Activated CD8-positive, alpha-beta memory T cell treated with anti-CD3 and anti-CD28 coated beads for 48 hours (primary cell): ENCODE data around the gene PGGHG.
"Not testable (repeated sequence)": the region's sequence is repeated elsewhere in the genome, so short reads cannot be mapped to it uniquely, and the experiment has no call there.

Experiments
- DNase-seq, 3 experiments: peaks; one replicate each; pipeline ENCODE4 v3.0.0-alpha.2; 2020; ENCODE audit warnings: low read depth in 2 of 3, low spot score in 2 of 3

PGGHG gene

DNA sequence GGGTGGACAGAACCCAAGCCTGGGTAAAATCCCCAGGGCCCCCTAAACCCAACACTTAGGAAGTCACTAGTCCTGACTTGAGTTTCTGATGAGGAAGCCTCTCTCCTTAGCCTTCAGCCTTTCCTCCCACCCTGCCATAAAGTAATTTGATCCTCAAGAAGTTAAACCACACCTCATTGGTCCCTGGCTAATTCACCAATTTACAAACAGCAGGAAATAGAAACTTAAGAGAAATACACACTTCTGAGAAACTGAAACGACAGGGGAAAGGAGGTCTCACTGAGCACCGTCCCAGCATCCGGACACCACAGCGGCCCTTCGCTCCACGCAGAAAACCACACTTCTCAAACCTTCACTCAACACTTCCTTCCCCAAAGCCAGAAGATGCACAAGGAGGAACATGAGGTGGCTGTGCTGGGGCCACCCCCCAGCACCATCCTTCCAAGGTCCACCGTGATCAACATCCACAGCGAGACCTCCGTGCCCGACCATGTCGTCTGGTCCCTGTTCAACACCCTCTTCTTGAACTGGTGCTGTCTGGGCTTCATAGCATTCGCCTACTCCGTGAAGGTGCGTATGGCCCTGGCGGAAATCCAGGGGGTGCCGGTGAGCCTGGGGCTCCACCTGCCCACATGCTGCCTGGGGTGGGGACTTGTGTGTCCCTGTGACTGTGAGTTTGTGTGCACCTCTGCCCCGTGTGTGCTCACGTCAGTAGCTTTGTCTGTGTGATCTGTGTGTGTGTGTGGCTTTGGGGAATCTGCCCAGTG is 25.0 kb downstream of the PGGHG start, which contains the start of gene IFITM1:
Gene IFITM1, plus strand, starts transcription at position 254 of the 767 bp plus-strand sequence. Its CDS starts 131 bp downstream, at position 385.
- DNase-seq: no peak

DNA sequence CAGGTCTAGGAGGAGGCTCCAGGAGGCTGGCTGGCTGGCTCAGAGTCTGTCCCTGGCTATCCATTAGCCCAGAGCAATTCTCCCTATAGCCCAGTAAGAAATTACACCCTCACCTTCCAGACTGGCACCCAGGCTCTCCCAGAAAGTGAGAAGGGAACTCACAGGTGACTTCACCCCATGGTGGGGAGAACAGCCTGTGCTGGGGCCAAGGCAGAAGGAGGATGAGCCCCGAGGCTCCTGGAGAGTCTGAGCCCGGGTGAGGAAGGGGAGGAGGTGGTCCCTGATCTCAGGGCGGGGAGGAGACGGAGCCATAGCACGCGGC is 25.6 kb downstream of the PGGHG start:
- DNase-seq: not testable (repeated sequence)

DNA sequence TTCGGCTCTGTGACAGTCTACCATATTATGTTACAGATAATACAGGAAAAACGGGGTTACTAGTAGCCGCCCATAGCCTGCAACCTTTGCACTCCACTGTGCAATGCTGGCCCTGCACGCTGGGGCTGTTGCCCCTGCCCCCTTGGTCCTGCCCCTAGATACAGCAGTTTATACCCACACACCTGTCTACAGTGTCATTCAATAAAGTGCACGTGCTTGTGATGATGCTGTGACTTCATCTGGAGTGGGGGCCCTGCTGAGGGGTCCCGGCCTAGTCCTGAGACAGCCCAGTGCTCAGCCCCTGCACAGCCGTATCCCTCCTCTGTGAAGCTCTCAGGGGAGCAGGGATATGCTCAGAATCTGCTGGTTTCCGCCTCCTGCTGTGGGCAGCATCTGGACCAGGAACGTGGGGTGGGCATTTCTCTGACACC is 26.1 kb downstream of the PGGHG start:
- no peak for DNase-seq

DNA sequence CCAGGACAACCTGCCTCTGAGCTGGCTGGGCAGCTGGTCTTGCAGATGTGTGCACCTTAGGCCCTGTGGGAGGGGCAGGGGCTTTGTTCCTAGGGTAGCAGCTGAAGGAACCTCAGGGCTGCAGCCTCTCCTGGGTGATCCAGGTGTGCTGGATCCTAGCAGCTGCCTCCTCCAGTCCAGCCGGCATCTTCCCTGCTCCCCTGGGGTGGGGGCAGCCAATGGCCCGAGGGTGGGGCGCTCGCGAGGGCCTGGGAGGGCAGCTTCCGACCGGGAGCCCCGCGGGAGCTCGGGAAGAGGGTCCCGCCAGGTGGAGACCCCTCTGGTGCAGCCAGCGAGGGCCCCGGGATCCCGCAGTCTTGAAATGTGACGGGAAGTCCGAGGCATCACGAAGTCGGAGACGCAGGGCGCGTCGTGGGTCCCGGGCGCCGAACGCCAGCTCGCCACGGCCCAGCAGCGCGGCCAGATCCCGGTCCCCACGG is 26.6 kb downstream of the PGGHG start:
- DNase-seq: no peak

DNA sequence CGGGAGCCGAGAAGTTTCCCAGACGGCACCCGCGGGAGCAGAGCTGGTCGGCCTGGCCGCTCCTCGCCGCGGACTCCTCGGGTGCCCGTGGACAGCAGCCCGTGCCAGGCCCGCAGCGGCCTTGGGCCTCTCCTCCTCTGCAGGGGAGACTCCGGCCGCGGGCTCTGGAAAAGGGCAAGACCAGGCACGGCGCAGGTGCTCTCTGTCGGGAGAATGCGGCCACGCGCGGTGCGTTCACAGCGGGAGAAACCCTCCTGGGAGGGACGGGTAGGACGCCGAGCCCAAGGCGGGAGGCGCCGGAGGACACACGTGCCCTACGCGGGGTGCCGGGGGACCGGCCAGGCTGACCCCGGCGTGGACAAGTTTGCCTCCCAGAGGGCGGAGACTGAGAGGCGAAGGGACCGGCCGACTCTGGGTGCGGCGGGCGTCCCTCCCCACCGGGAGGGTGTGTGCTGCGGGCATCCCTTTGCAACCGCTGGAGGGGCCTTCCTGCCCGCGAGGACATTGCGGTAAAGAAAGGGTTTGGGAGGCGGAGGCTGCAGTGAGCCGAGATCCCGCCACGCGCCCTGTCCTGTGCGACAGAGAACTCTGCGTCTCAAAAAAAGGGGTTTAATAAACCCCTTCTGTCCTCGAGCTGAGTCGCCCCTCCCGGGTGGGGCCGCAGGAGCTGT is 27.2 kb downstream of the PGGHG start:
- no peak for DNase-seq

DNA sequence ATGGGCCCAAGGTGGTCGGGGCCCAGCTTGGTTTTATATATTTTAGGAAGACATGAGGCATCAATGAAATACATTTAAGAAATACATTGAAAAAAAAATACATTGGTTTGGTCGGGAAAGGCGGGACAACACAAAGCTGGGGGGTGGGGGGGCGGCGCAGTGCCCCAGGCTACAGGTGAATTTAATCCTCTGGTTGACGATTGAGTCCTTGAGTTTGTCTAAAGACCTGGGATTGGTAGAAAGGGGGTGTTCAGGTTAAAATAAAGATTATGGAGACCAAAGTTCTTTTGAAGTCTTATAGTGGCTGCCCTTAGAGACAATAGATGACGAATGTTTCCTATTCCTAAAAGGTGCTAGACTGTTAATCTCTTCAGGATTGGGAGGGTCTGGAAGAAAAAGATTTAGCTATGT is 28.0 kb downstream of the PGGHG start:
- no peak for DNase-seq

DNA sequence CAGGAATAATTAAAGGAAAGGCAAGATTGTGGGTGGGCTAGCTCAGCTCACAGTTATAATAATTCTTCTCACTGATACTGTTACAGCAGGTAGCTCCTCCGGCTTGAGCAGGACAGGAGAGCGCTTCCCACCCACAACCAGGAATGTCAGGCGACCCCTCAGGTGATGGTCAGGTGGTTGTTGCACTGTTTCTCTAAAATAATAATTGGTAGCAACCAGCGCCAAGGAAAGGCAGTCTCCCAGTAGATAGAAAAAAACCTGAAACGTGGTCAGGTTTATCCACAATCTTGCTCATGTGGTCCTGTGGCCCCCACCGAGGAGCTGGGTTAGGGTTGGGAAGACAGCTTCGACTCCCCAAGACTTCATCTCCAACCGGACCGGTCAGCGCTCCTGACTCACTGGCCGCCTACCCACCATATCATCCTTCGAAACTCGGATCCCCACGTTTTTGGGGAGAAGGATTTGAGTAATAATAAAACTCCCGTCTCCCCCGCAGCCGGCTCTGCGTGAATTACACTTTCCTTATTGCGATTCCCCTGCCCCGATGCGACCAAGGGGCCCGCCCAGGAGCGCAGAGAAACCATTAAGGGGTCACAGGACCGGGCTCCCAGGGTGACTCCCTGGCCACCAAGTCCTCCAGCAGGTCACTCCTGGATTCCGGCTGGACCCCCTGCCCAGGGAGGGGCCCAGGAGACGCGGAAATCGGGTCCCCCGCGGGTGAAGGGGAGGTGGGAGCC is 28.9 kb downstream of the PGGHG start:
- not testable (repeated sequence) for DNase-seq

DNA sequence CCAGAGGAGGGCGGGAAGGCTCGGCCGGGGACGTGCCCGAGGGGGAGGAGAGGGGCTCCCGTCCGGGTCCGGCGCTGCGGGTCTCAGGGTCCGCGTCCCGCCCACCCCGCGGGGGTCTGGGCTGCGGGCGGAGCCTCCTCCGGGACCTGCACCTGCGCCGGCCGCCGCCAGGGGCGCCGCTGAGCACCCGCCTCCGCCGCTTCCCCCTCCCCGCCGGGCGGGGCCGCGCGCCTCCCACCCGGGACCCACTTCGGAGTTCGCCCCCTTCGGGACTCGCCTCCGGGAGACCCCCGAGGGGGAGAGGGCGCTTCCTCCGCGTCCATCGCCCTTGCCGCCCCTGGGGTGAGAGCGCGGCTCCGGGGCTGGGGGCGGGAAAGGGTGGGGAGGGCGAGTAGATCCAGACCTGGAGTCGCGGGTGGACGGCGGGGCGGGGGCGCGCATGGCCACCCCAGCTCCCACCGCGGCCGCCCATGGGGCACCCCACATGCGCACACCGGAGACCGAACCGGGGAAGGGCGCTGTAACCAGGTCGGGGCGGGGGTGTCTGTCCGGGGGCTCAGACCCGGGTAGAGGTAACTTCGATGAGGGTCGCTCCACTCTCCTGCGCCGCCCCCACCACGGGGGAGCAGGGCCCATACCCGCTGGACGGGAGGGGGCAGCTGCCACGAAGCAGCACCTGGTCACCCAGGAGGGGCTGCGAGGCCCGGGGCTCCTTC is 29.6 kb downstream of the PGGHG start:
- DNase-seq: not testable (repeated sequence)

DNA sequence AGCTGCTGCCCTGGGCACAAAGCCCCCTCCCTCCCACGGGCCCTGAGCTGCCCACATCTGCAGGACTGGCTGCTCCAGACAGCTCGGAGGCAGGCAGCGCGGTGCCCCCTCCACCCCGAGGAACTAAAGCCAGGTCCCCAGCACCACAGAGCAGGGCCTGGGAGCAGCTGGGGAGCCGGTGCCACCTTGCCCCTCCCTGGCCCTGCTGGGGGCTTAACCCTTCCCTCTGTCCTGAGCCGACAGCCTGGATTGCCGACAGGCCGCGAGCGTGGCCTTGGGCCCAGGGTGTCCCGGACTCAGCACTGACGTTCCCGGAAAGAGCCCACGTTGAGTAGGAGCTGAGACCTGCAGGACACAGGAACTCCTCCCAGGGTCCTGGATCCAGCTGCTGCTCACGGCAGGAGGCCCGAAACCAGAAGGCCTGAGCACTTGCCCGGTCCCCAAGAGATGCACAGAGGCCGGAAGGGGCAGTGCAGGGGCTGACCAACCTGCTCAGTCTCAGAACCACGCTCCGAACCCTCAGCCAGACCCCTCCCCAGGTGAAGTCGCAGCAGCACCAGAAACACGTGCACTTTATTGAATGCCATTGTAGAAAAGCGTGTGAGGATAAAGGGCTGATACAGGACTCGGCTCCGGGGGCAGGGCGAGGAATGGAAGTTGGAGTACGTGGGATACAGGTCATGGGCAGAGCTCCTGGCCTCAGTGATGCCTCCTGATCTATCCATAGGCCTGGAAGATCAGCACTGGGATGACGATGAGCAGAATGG is 30.4 kb downstream of the PGGHG start:
- not testable (repeated sequence) for DNase-seq

DNA sequence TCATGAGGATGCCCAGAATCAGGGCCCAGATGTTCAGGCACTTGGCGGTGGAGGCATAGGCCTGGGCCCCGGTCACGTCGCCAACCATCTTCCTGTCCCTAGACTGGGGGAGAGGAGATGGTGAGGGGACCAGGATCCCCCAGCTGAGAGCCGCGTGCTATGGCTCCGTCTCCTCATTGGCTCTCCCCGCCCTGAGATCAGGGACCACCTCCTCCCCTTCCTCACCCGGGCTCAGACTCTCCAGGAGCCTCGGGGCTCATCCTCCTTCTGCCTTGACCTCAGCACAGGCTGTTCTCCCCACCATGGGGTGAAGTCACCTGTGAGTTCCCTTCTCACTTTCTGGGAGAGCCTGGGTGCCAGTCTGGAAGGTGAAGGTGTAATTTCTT is 31.0 kb downstream of the PGGHG start:
- DNase-seq: not testable (repeated sequence)

DNA sequence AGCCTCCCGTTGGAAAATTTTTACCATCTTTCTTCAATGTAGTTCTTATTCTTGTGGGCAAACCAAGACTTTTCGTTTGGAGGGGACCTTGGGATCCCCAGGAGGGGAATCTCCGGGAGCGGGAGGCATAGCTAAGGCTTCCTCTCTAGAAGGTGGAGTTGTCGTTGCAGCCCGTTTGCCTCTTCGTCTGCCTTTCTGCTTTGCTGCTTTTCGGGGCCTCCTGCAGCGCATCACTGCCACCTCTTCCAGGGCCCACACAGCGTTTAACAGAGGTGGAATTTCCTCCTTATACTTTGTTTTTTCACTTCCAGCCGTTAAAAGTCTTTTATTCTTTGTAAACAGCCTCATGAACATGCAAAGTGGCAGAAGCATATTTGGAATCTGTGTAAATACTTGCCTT is 35.2 kb downstream of the PGGHG start:
- no peak for DNase-seq

DNA sequence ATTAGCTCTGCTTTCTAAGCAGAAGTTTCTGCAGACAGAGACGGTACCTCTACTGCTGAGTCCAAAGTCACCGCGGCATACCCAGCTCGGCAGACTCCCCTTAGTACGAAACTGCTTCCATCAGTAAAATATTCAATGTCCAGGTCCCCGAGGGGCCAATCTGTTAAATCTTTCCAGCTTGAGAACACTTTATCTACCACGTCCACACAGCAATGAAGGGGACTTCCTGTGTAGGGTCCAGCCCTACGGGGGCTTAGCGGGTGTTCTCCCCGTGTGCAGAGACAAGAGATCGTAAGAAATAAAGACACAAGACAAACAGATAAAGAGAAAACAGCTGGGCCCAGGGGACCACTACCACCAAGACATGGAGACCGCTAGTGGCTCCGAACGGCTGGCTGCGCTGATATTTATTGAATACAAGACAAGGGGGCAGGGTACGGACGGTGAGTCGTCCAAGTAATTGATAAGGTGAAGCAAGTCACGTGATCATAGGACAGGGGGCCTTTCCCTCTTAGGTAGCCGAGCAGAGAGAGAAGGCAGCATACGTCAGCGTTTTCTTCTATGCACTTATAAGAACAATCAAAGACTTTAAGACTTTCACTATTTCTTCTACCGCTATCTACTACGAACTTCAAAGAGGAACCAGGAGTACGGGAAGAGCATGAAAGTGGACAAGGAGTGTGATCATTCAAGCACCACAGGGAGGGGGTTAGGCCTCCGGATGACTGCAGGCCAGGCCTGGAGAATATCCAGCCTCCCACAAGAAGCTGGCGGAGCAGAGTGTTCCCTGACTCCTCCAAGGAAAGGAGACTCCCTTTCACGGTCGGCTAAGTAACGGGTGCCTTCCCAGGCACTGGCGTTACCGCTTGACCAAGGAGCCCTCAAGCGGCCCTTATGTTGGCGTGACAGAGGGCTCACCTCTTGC is 35.9 kb downstream of the PGGHG start:
- not testable (repeated sequence) for DNase-seq

DNA sequence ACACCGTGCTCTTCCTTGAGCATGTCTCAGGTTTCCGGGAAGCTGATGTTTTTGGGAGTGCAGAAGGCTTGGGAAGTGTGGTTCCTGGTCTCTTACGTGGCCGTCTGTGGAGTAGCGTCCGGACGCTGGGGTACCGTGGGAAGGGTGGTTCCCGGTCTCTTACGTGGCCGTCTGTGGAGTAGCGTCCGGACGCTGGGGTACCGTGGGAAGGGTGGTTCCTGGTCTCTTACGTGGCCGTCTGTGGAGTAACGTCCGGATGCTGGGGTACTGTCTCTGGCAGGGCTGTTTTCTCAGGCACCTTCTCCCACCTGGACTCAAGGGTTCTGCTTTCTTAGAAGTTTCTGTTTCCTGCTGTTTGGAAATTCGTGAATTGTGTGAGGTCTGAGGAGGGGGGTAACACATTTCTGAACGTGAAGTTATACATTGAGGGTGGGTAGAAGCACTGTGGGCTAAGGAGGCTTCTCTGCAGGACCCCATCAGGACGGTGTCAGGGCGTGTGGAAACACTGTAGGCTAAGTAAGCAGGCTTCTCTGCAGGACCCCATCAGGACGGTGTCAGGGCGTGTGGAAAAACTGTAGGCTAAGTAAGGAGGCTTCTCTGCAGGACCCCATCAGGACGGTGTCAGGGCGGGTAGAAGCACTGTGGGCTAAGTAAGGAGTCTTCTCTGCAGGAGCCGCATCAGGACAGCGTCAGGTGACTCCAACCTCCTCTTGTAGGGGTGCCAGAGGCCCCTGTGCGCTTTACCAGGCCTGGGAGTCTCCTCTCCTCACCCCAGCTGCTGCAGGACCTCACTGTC is 37.1 kb downstream of the PGGHG start:
- no peak for DNase-seq

DNA sequence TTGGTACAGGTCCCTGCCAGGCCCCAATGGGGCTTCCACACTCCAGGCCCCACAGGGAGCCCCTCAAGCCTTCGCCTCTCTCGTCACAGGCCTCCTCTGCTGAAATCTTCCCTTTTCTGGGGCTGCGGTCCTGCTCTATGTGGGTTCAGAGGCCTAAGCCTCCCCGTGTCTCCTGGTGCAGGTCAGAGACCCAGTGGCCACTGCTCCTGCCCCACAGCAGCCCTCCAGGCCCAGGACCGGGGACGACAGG is 37.6 kb downstream of the PGGHG start:
- no peak for DNase-seq

DNA sequence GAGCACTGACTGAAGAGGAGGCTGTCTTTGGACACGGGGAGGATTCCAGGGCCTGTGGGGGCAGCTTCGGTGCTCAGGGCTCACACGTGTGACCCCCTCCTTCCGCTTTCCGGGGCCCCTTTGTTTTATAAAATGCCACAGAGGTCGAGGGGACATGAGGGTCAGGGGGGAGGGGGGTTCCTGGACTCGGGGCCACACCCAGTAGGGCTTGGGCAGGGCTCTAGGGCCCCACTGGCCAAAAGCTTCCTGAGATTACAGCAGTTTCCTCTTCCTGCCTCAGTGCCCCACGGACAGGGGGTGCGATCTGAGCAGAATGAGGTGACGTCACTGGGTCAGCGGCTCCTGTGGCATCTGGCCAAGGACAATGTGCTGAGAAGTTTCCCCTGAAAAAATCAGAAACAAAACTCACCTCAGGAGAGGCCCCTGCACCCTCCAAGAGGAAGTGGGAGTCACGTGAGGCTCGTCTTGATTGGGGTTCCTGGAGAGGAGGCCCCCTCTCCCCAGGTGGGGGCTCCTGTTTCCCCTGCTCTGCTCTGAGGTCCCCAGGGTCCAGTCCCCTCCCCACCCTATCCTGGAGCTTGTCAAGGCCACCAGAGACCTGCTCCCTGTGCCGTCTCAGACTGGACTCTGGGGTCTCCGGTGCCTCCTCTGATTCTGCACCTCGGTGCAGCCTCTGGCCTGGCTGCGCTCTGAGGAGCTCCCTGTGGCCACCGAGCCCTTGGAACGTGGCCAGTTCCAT is 38.1 kb downstream of the PGGHG start:
- DNase-seq: no peak

DNA sequence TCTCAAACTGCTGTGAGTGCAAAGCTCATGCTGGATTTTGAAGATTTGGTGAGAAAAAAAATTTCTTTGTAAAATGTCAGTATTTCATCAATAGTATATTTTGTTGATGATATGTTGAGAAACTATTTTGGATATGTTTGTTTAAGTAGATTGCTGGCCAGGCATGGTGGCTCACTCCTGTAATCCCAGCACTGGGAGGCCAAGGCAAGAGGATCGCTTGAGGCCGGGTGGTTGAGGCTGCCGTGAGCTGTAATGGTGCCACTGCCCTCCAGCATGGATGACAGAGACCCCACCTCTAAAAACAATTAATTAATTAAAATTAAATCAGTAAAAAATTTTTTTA is 38.6 kb downstream of the PGGHG start:
- no peak for DNase-seq

DNA sequence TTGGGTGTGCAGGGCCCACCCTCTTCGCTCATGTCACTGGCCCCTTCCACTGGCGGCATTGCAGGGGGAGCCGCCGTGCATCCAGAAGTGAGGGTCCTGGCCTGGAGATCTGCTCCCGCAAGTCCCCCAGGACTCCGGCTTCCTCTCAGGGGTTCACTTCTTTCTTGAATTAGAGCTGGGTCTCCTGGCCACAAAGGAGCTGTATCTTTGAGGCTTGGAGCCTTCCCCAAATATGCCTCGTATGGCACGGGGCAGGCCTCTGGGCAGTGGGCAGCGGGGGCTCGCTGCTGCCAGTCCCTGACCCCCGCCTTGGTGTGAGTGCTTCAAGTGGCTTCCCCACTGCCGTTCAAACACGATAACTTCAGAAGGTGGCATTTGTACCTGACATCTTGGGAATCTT is 39.1 kb downstream of the PGGHG start:
- DNase-seq: no peak

DNA sequence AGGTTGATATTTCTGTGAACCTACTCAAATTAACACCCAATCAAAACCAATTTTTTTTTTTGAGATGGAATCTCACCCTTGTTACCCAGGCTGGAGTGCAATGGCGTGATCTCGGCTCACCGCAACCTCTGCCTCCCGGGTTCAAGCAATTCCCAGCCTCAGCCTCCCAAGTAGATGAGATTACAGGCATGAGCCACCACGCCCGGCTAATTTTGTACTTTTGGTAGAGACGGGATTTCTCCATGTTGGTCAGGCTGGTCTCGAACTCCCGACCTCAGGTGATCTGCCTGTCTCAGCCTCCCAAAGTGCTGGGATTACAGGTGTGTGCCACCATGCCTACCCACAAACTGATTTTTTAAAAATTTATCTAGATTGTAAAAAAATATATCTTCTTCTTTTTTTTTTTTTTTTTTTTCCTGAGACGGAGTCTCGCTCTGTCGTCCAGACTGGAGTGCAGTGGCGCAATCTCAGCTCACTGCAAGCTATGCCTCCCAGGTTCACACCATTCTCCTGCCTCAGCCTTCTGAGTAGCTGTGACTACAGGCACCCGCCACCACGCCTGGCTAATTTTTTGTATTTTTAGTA is 39.7 kb downstream of the PGGHG start:
- not testable (repeated sequence) for DNase-seq
